ENCODE measurements around the gene STXBP4.

The STXBP4 gene

GRCh38 chr17:55216888-55217287 is 248.3 kb downstream of the STXBP4 start:
- H3K4me3 ChIP-seq (ENCODE audit: low read depth, low read length) = no peak overlapping the region
- no peak for TF ChIP-seq CTCF (IDR thresholded peaks at IDR 0.05; ENCODE audit: insufficient read depth, low read depth, low read length, missing control alignments)
- DNase-seq (ENCODE audit: low read depth) = no peak

- no peak overlapping the region for H3K4me3 ChIP-seq (ENCODE audit: low read depth, low read length)
- TF ChIP-seq CTCF (IDR thresholded peaks at IDR 0.05; ENCODE audit: insufficient read depth, low read depth, low read length, missing control alignments) = no peak
- DNase-seq (ENCODE audit: low read depth) = no peak
Observed at GRCh38 chr17:55219459-55219858, 250.9 kb downstream of the STXBP4 start.

- H3K4me3 ChIP-seq (ENCODE audit: low read depth, low read length) = no peak overlapping the region
- DNase-seq (ENCODE audit: low read depth) = no peak
- TF ChIP-seq CTCF (IDR thresholded peaks at IDR 0.05; ENCODE audit: insufficient read depth, low read depth, low read length, missing control alignments) = no peak
Observed at GRCh38 chr17:55219934-55220333, 251.4 kb downstream of the STXBP4 start.
